Hypothalamus (tissue), 51 donors: Measurements from ENCODE around the gene SFI1.
"Not testable (repeated sequence)": the region's sequence is repeated elsewhere in the genome, so short reads cannot be mapped to it uniquely, and the experiment has no call there.

Source experiments
- DNase-seq, 51 donors: peaks; one replicate each; lab custom pipeline; 2025; lab: John Stamatoyannopoulos, UW

Gene SFI1, protein sequence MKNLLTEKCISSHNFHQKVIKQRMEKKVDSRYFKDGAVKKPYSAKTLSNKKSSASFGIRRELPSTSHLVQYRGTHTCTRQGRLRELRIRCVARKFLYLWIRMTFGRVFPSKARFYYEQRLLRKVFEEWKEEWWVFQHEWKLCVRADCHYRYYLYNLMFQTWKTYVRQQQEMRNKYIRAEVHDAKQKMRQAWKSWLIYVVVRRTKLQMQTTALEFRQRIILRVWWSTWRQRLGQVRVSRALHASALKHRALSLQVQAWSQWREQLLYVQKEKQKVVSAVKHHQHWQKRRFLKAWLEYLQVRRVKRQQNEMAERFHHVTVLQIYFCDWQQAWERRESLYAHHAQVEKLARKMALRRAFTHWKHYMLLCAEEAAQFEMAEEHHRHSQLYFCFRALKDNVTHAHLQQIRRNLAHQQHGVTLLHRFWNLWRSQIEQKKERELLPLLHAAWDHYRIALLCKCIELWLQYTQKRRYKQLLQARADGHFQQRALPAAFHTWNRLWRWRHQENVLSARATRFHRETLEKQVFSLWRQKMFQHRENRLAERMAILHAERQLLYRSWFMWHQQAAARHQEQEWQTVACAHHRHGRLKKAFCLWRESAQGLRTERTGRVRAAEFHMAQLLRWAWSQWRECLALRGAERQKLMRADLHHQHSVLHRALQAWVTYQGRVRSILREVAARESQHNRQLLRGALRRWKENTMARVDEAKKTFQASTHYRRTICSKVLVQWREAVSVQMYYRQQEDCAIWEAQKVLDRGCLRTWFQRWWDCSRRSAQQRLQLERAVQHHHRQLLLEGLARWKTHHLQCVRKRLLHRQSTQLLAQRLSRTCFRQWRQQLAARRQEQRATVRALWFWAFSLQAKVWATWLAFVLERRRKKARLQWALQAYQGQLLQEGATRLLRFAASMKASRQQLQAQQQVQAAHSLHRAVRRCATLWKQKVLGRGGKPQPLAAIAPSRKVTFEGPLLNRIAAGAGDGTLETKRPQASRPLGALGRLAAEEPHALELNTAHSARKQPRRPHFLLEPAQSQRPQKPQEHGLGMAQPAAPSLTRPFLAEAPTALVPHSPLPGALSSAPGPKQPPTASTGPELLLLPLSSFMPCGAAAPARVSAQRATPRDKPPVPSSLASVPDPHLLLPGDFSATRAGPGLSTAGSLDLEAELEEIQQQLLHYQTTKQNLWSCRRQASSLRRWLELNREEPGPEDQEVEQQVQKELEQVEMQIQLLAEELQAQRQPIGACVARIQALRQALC

DNA sequence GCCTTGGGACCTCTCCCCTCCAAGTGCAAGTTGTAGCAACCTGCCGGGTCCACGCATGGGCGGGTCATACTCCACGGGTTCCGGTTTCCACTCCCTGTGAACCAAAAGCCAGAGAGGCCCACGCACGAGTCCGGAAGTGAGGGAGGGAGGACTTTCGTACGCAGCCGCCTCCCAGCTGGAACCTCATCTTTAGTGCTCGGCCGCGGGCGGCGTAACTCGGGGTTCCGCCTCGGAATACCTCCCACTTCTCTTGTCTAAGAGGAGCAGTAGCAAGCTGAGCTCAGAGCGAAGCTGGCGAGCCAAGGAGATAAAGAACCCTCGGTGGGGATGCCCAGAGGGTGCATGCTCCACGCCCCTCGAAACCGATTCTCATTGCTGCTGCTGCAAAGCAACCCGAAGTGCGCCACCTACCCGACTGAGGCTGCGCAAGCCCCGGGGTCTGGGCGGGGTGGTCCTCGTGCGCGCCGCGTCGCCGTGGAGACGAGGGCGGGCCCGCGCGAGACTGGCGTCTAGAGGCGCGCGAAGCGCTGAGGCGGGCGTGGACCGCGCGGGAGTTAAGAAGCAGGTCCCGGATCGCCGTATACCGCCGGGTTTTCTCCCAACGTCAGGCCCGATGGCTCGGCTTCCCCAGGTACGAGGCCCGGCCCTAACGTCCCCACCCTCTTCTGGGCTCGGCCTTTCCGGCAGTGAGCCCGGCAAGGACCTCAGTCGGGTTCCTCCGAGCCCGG, at the start of gene SFI1:
SFI1 (plus strand) TSS at position 530 of the 728 bp plus-strand sequence. CDS start 11,749 bp downstream, outside the sequence.
- DNase-seq: peak; percentile 67 to 97 (median 89)

DNA sequence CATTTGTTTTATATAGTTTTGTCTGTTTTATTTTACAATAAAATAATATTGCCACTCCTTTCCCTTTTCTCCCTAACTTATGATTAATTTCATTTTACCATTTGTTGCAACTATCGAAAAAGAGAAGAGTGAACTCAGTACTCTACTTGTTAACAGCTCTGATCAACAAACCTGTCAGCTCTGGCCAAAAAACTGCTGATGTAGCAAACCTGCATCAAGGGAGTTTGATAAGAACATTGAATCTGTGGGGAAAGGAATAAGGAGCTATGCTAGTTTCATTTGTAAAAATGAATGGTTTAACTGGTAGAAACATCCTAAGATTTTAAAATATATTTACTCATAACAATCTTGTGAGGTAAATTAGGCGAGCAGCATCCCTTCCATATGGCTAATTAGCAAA, 49.6 kb upstream of the SFI1 start:
- no peak for DNase-seq

DNA sequence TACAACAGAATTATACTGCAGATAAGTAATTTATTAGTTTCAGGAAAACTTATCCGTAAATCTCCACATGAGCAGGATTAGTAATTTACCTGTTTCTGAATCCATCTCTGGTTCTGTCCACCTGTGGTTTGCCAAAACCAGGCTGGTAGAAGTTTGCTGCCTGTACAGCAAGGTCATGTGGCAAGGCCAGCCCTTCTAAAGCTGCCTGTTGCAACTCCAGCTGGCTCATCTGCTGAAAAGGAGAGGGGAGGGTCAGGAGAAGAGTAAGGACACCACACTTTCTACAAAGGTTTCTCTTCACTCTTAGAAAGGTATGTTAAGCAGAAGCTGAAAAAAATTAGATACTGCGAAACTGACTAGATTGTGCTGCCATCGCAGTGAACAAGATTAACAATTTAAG, 49.0 kb upstream of the SFI1 start:
- DNase-seq: no peak

DNA sequence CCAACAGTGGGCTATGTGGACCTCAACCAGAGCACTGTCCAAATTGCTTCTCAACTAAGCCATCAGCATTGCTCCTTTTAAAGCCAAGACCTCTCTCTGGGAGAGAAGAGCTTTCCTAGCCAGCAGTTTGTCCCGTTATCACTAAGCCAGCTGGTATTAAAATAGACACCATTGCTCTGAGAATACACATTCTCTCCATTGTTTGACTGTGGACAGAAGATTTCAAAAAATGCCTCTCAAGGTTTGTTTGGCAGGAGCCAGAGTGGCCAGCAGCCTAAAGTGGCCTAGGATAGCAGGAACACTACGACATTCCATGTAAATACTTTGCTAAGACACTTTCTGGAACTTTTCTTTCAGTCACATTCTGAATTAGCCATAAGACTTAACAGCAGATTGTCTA, 48.0 kb upstream of the SFI1 start:
- DNase-seq: no peak

DNA sequence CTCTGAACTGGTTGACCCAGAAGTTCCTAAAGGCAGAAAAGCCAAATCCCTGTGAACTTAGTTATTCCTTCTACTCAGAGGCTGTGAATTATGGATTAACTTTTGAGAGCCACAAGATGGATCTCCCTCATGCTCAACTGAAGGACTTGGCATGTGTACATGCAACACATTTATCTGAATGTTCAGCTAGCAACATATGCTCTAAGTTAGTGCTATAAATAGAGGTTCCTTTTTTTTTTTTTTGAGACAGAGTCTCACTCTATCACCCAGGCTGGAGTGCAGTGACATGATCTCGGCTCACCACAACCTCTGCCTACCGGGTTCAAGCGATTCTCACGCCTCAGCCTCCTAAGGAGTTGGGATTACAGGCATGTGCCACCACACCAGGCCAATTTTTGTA, 46.8 kb upstream of the SFI1 start:
- no peak for DNase-seq

DNA sequence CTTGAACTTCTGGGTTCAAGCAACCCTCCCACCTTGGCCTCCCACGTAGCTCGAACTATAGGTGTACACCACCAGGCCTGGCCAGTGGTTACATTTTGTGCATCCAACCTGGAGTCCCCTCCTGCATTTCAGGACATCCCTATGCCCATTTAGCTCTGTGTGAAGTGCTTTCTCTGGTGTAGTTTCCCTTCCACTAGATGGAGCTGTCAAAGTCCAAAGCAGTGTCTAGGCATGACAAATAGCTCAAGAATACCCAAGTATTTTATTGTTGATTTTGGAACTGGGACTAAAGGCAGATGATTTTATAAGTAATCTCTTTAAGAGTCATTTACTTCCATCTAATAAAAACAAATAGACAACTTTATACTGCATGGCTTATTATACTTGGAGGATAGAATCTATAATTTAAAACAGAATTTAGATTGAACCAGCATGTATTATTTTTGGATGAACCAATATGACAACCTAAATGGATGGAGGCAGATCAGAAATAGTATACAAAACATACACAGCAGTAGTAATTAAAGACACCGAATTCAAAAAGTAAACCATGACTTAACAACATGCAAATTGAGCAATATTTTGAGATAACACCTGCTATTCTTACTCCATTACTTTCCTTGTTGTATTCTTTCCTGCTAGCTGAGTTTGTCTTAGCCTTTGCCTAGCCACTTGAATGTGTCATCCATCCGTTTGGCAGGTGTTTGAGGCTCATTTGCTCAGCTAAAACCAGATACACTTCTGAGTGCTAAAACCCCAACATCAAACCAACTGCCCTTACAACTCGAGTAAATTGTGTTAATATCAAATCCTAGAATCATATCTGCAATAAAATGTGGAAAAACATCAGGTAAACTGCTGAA, 44.4 kb upstream of the SFI1 start:
- no peak for DNase-seq

DNA sequence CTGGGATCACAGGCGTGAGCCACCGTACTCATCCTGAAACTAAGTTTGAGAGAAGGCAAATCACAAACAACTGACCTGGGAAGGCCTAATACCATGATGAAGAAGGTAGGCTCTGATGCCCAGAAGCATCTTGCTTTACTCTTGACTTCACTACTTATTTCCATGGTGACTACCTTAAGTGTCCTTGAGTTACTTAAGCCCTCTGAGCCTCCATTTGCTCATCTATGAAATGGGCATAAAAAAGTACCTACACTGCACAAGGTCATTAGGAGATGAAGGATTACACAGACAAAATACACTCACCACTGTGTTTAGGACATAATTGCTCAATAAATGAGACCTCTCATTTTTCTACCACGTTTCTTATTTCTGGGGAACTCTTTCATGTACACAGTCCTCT, 34.6 kb upstream of the SFI1 start:
- no peak for DNase-seq

DNA sequence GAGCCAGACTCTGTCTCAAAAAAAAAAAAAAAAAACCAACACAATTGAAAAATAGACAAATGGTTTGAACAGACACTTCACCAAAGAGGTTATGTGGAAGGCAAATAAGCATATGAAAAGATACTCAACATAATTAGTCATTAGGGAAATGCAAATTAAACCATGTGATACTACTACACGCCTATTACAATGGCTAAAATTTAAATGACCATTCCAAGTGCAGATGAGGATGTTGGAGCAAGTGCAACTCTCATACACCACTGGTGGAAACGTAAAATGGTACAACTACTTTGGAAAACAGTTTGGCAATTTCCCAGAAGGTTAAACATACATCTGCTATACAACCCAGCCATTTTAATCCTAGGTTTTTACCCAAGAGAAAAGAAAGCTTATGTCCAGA, 31.0 kb upstream of the SFI1 start:
- DNase-seq: no peak

DNA sequence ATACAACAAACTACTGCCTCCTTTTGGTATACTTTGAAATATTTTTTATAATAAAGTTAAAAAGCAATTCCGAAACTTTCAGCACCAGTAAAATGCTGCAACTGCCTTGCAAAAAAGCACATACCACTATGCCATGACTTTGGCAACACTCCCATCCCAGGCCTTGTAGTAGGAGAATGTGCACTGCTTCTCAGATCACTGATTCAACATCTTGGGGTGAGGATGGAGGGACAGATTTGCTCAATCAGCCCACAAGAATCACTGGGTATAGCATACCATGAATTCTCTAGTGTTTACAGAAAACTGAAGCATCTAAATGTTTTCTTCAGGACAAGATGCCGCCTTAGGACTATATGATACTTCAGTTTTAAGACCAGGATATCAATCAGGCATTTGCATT, 21.6 kb upstream of the SFI1 start:
- DNase-seq: no peak

DNA sequence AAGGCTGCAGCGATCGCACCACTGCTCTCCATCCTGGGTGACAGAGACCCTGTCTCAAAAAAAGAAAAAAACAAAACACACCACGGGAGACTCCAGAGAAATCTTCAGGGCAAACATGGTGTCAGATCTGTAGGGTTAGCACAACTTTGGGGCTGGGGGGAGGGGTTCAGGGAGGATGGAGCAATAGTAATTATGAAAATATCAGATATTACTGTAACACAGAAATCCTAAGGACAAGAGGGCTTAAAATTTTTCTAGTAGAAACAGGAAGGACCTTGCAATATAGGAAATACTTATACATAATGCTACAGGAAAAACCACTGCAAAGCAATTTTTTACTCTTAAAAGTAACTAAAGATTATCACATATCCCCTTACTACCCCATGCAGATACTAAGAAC, 20.5 kb upstream of the SFI1 start:
- DNase-seq: no peak

DNA sequence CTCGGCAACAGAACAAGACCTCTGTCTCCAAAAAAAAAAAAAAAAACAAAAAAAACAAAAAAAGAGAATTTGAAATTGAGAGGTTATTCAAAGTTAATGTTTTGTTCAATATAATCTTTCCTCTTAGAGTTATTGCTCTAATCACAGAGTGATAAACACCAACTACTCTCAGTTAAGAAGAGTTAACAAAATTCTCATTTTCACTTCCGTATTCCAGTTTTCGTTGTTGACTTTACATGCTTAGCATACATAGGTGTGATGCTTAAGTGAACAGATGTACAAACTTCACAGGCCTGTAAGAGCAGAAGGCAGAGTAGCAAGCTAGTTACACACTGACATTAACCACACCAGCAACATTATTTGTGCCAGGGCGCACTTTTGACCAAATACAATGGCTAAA, 19.0 kb upstream of the SFI1 start:
- no peak for DNase-seq

DNA sequence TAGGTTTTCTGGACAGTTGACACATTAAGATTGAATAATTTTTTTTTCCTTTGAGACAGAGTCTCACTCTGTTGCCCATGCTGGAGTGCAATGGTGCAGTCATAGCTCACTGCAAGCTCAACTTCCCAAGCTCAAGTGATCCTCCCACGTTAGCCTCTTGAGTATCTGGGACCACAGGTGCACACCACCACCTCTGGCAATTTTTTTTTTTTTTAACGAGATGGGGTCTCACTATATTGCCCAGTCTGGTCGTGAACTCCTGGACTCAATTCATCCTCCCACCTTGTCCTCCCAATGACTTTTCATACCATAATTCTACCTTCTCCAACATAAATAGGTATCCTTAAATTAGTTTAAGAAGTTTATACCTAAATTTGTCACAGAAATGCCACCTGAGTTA, 15.2 kb upstream of the SFI1 start:
- no peak for DNase-seq

DNA sequence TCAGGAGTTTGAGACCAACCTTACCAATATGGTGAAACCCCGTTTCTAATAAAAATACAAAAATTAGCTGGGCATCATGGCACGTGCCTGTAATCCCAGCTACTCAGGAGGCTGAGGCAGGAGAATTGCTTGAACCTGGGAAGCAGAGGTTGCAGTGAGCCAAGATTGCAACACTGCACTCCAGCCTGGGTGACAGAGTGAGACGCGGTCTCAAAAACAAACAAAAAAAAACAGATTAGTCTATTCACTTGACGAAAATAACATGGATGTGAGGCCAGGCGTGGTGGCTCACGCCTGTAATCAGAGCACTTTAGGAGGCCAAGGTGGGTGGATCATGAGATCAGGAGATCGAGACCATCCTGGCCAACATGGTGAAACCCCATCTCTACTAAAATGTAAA, 13.9 kb upstream of the SFI1 start:
- not testable (repeated sequence) for DNase-seq

DNA sequence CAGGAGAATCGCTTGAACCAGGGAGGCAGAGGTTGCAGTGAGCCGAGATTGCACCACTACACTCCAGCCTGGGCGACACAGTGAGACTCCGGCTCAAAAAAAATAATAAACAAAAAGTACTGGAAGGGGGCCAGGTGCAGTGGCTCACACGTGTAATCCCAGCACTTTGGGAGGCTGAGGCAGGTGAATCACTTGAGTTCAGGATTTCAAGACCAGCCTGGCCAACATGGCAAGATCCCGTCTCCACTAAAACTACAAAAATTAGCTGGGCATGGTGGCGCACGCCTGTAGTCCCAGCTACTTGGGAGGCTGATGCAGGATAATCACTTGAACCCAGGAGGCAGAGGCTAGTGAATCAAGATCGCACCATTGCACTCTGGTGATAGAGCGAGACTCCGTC, 10.0 kb upstream of the SFI1 start:
- DNase-seq: not testable (repeated sequence)

DNA sequence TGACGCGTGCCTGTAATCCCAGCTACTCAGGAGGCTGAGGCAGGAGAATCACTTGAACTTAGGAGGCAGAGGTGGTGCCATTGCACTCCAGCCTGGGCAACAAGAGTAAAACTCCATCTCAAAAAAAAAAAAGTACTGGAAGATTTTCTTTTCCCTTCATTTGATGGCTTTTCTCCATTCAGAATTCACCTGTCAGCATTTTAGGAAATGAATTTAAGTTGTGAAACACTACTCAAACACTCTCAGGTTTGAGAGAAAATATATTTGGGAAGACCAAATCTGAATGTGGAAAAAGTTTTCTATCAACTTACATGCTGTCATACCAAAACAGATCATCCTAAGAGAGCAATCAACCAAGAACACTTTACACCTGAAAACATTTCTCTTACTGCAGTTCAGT, 9.4 kb upstream of the SFI1 start:
- no peak for DNase-seq

DNA sequence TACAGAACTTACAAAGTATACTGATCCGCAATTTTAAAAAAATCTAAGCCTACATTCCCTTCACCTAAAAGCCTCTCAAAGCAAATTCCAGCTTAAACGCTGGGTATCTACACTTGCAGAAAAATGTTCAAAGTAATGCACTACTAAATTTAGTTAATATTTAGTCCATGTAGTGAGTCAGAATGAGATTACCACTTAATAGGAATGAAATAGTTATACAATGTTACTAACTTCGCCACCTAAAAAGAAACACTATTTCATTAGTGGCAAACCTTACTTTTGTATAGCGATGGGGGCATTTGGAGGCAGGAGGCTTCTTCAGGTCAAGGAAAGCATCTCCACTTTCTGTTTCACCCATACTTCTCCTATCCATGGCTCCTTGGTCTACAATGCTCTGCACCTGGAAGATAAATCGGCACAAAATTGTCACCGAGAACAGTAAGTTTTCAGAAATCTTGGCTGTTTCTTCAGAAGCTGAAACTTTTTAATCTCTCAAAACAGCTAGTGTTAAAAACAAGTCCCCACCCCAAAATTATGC, 7.9 kb upstream of the SFI1 start:
- DNase-seq: no peak

DNA sequence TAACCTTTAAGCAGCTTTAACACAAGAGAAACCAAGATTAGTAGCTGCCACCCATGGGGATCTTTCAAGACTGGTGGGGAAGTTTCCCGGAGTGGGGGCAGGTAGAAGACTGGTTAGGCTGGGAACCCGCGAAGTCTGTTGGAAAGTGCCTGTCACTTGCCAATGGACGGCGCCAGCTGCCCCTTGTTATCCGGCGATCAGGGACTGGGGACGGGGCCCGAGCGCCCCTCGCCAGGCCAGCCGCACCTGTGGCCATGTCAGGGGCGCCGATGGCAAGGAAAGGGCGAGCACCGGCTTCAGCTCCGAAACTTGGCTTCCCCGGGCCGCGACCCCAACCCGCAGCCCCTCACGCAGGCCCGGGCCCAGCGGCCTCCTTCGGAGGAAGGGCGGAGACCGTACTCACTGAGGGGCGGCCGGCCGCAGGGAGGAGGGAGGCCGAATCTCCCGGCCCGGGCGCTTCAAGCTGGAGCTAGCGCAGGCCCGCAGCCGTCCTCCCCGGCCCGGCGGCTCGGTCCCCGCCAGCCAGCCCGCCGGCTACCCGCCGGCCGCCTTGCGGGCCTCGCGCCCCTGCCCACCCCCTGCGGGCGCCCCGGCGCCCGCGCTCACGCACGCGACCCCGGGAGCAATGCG, 7.2 kb upstream of the SFI1 start:
- peak in 27 of 51 donors; percentile 2 to 61 (median 25) for DNase-seq

DNA sequence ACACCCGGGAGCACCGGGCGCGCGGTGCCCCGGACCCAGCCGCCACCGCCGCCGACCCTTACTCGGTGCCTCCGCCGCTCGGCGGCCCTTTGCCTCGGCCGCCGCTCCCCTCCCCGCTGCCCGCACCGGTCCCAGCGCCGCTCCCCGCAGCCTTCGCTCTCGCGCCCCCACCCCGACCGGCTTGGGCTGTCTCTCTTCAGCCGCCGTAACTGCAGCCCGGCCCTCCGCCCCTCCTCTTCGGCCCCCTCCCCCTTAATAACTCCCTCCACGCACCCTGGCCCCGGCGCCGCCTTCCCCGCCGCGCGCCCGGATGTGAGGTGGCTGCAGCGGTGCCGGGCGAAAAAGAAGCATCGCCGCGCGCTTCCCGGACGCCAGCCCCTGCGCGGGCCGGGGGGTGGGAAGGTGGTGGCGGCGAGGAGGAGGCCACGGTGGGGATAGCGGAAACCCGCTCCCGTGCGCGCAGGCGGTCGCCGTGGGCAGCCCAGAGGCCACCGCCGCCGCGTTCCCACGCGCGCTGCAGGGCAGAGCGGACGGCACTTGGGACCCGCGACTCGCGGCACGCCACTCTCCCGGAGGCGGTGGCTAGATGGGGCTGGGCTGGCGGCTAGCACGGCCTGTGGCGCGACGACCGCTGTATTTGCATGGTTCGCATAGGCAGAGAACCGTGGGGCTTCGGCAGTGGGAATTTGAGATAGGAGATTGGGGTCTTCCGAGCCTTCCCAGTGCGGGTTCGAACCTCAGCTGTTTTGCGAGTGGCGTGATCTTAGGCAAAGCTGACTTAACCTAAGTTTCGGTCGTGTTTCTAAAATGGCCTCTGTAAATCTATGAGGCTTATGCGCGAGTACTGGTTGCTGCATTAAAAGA, 6.5 kb upstream of the SFI1 start, which contains the start of gene EIF4ENIF1:
EIF4ENIF1 (minus strand) TSS at position 211 of the 864 bp plus-strand sequence. CDS start 1,124 bp downstream, outside the sequence.
- peak; percentile 40 to 93 (median 82) for DNase-seq
